SK-N-SH (cell line): ENCODE data around the gene POP7. TPM values are rescaled to one million over a fixed set of nuclear protein-coding genes. Genes with fewer than 3 reads are reported as not detected.

ENCODE experiments used
- CTCF ChIA-PET: fragments of 300-600, 350-600 bp; formaldehyde crosslinking; extraction: SDS; loops from one replicate; lab custom pipeline; 2021; lab: Yijun Ruan, JAX
- POLR2A ChIA-PET: fragments of 350-600 bp; sonication (Branson Sonifier 250); formaldehyde crosslinking; extraction: SDS; loops from one replicate; lab custom pipeline; 2020; ENCODE audit warnings: antibody characterized with exemption, inconsistent platforms; lab: Yijun Ruan, JAX
- DNase-seq: peaks from one replicate; pipeline ENCODE4 v3.0.0; 2012
- H2AFZ ChIP-seq: fragments of 200-600 bp; sonication (generic); 2 replicates; pipeline ENCODE4 v1.8.1; 2016; ENCODE audit warnings: antibody characterized with exemption, mild to moderate bottlenecking, low read depth
- H3F3A ChIP-seq: fragments of 200-600 bp; sonication (generic); replicated peaks from 2 replicates; pipeline ENCODE3; 2016; ENCODE audit warnings: antibody characterized with exemption, mild to moderate bottlenecking; ENCODE audit not compliant: insufficient read depth
- H3K27ac ChIP-seq, 2 experiments: fragments of 200-500 bp in 1 of 2; fragments of 200-600 bp in 1 of 2; sonication (Bioruptor generic) in 1 of 2; sonication (generic), shearing (Covaris generic) in 1 of 2; 2 replicates each; pipeline versions ENCODE4 v1.5.1 to v1.6.1; 2014 to 2016; ENCODE audit warnings: low read depth in 2 of 2, inconsistent platforms in 1 of 2, low read length in 1 of 2, mild to moderate bottlenecking in 1 of 2, mixed read lengths in 1 of 2
- H3K27me3 ChIP-seq: fragments of 200-600 bp; sonication (generic), shearing (Covaris generic); 2 replicates; pipeline ENCODE4 v1.6.1; 2016; ENCODE audit warnings: mixed run types; ENCODE audit not compliant: insufficient read depth
- H3K36me3 ChIP-seq, 2 experiments: fragments of 200-500 bp in 1 of 2; fragments of 200-600 bp in 1 of 2; sonication (Bioruptor generic) in 1 of 2; sonication (generic) in 1 of 2; replicated peaks in 1 of 2; 2 replicates each; pipeline versions ENCODE3 to v1.5.1; 2014 to 2016; ENCODE audit warnings: low read length in 1 of 2, mild to moderate bottlenecking in 1 of 2; ENCODE audit not compliant: insufficient read depth in 2 of 2, control insufficient read depth in 1 of 2
- H3K4me1 ChIP-seq, 2 experiments: fragments of 200-500 bp in 1 of 2; fragments of 200-600 bp in 1 of 2; sonication (Bioruptor generic) in 1 of 2; sonication (generic), shearing (Covaris generic) in 1 of 2; 2 replicates each; pipeline versions ENCODE4 v1.5.1 to v1.6.1; 2014 to 2016; ENCODE audit warnings: low read depth in 1 of 2, low read length in 1 of 2, mixed run types in 1 of 2; ENCODE audit not compliant: insufficient read depth in 2 of 2, control insufficient read depth in 1 of 2
- H3K4me2 ChIP-seq: fragments of 200-600 bp; sonication (generic), shearing (Covaris generic); 2 replicates; pipeline ENCODE4 v1.6.1; 2017; ENCODE audit warnings: mixed run types
- H3K4me3 ChIP-seq, 2 experiments: fragments of 200-500 bp in 1 of 2; fragments of 200-600 bp in 1 of 2; sonication (Bioruptor generic) in 1 of 2; sonication (generic), shearing (Covaris generic) in 1 of 2; 2 replicates each; pipeline versions ENCODE4 v1.5.1 to v1.8.1; 2014 to 2016; ENCODE audit warnings: low read depth in 2 of 2, inconsistent platforms in 1 of 2, low read length in 1 of 2, mild to moderate bottlenecking in 1 of 2, mixed read lengths in 1 of 2, moderate library complexity in 1 of 2
- H3K79me2 ChIP-seq: fragments of 200-600 bp; sonication (generic); 2 replicates; pipeline ENCODE4 v1.8.1; 2017; ENCODE audit warnings: mild to moderate bottlenecking; ENCODE audit not compliant: insufficient read depth
- H3K9ac ChIP-seq: fragments of 200-600 bp; sonication (generic); 2 replicates; pipeline ENCODE4 v1.6.1; 2017; ENCODE audit warnings: mixed run types
- H3K9me2 ChIP-seq: fragments of 200-600 bp; sonication (generic); 2 replicates; pipeline ENCODE4 v1.6.1; 2017; ENCODE audit warnings: mixed run types
- H3K9me3 ChIP-seq: fragments of 200-600 bp; sonication (generic); 2 replicates; pipeline ENCODE4 v1.6.1; 2017; ENCODE audit warnings: mixed run types, mild to moderate bottlenecking, moderate library complexity
- H4K20me1 ChIP-seq: fragments of 200-600 bp; sonication (generic); 2 replicates; pipeline ENCODE4 v1.6.1; 2017; ENCODE audit warnings: mild to moderate bottlenecking, mixed run types; ENCODE audit not compliant: insufficient read depth
- CHD2 ChIP-seq: fragments of 150-350 bp; IDR thresholded peaks from 2 replicates; pipeline ENCODE4 v1.6.1; 2018; ENCODE audit warnings: low read length; ENCODE audit not compliant: partially characterized antibody
- FOSL2 ChIP-seq: IDR thresholded peaks from 2 replicates; pipeline ENCODE4 v1.4.0; 2012; ENCODE audit warnings: low read depth, mild to moderate bottlenecking, moderate library complexity, borderline replicate concordance
- FOXJ3 ChIP-seq: sonication (generic); formaldehyde crosslinking; IDR thresholded peaks from 2 replicates; pipeline ENCODE4 v1.5.1; 2020; ENCODE audit warnings: mild to moderate bottlenecking, missing genetic modification reagents
- FOXM1 ChIP-seq: IDR thresholded peaks from 2 replicates; pipeline ENCODE4 v1.4.0; 2012; ENCODE audit warnings: low read depth, mild to moderate bottlenecking
- GABPA ChIP-seq: IDR thresholded peaks from 2 replicates; pipeline ENCODE4 v1.4.0; 2012; ENCODE audit warnings: low read depth, mild to moderate bottlenecking
- JUND ChIP-seq: IDR thresholded peaks from 2 replicates; pipeline ENCODE4 v1.4.0; 2012
- NFIC ChIP-seq: IDR thresholded peaks from 2 replicates; pipeline ENCODE4 v1.4.0; 2012; ENCODE audit warnings: borderline replicate concordance
- NRF1 ChIP-seq: IDR thresholded peaks from 2 replicates; pipeline ENCODE4 v1.6.1; 2012; ENCODE audit warnings: low read depth, mild to moderate bottlenecking, low read length
- POLR2AphosphoS5 ChIP-seq: IDR thresholded peaks from 2 replicates; pipeline ENCODE4 v1.6.1; 2012; ENCODE audit warnings: low read depth, low read length
- RCOR1 ChIP-seq: fragments of 150-350 bp; IDR thresholded peaks from 2 replicates; pipeline ENCODE4 v1.6.1; 2017; ENCODE audit warnings: antibody characterized with exemption, low read length
- REST ChIP-seq: IDR thresholded peaks from 2 replicates; pipeline ENCODE4 v1.6.1; 2012; ENCODE audit warnings: mild to moderate bottlenecking, low read depth, low read length, moderate library complexity
- SIN3A ChIP-seq: IDR thresholded peaks from 2 replicates; pipeline ENCODE4 v1.6.1; 2012; ENCODE audit warnings: low read depth, mild to moderate bottlenecking, low read length, moderate library complexity, borderline replicate concordance
- SMC3 ChIP-seq: IDR thresholded peaks from 2 replicates; pipeline ENCODE4 v1.6.1; 2012; ENCODE audit warnings: low read depth, low read length, improper control_type of control experiment
- TAF1 ChIP-seq: IDR thresholded peaks from 2 replicates; pipeline ENCODE4 v1.6.1; 2012; ENCODE audit warnings: low read depth, mild to moderate bottlenecking, low read length, moderate library complexity, borderline replicate concordance
- USF1 ChIP-seq: IDR thresholded peaks from 2 replicates; pipeline ENCODE4 v1.4.0; 2012; ENCODE audit warnings: low read depth, borderline replicate concordance
- YY1 ChIP-seq: IDR thresholded peaks from 2 replicates; pipeline ENCODE4 v1.4.0; 2012; ENCODE audit warnings: low read depth, mild to moderate bottlenecking
- WGBS: methylation state at CpG from one replicate; pipeline ENCODE4 v1.1.6; 2017; ENCODE audit warnings: low lambda C conversion rate; 5-methylcytosine and 5-hydroxymethylcytosine counted together
- polyA plus RNA-seq, 3 experiments: library from polyadenylated mRNA; depleted of rRNA; stranded (reverse); fragments of >200 nt; gene quantifications; 2 replicates each; pipeline ENCODE4 v1.2.3, GENCODE V29; 2012
- TF ChIP-seq, protein P1 (sequence below): fragments of 150-350 bp; IDR thresholded peaks from 2 replicates; pipeline ENCODE4 v1.6.1; 2017; ENCODE audit warnings: antibody characterized with exemption, low read length, low read depth, borderline replicate concordance
- TF ChIP-seq, protein P2 (sequence below): IDR thresholded peaks from 2 replicates; pipeline ENCODE4; 2012

POP7 gene
- polyA plus RNA-seq, 1 of the 3 experiments (the other 2 are of a cell fraction) = 81.8 TPM

DNA sequence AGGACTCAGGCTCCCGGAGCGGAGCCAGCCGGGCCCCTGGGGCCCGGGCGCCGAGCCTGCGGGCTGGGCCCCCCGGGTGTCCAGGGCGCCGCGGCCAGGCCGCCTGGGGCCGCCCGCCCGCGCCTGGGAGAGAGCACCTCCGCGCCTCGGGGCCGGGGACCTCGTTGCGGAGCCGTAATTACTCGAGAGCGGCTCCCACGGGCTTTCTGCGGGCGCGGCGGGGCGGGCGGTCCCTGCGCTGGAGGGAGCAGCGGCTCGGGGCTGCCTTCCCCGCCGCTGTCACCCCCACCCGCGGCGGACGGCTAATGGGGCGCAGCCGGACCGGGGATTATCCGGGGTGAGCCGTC is 30.8 kb upstream of the POP7 start:
- no peaks in the 10 kb centered on the region for H3K9me3 ChIP-seq
- peak overlapping the region; percentile 87 for H3K9ac ChIP-seq
- H3K27me3 ChIP-seq = no peaks in the 10 kb centered on the region
- peaks cover 49% of the 10 kb centered on the region for H3K79me2 ChIP-seq
- POLR2A ChIA-PET = interaction anchor here (0.8 to 6.3 kb wide), 5 partner anchors 8 to 73 kb away, joined by 3 to 23 read pairs (median 5); partner anchors contain the start of genes ACTL6B, MOSPD3 and PCOLCE
- peaks cover 23 to 34% of the 10 kb centered on the region in 2 experiments for H3K36me3 ChIP-seq
- H4K20me1 ChIP-seq = peaks cover 44% of the 10 kb centered on the region
- peak overlapping the region; percentile 83 to 98 for H3K4me3 ChIP-seq
- no peaks in the 10 kb centered on the region for H3K9me2 ChIP-seq
- no CpG with 5 or more reads among the region's 46 CpGs for WGBS
- H3K27ac ChIP-seq = peak overlapping the region; percentile 66 to 90; a peak in 3 of 4 replicates
- H3K4me2 ChIP-seq = peak overlapping the region; percentile 95
- CTCF ChIA-PET = interaction anchor here (1.1 to 10.5 kb wide), 7 partner anchors 18 to 194 kb away, joined by 3 to 227 read pairs (median 5); partner anchors contain the start of genes GIGYF1 and POP7
- TF ChIP-seq TAF1 (0 out of 2 replicates have a peak, but pooled peaks have one; percentile 17), SIN3A (no peak), JUND (no peak), FOSL2 (no peak), FOXM1 (no peak), REST (no peak), SMC3 (no peak), GABPA (no peak)
- TF ChIP-seq, protein P1, sequence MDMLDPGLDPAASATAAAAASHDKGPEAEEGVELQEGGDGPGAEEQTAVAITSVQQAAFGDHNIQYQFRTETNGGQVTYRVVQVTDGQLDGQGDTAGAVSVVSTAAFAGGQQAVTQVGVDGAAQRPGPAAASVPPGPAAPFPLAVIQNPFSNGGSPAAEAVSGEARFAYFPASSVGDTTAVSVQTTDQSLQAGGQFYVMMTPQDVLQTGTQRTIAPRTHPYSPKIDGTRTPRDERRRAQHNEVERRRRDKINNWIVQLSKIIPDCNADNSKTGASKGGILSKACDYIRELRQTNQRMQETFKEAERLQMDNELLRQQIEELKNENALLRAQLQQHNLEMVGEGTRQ = no peak
- peaks cover 41% of the 10 kb centered on the region for H3F3A ChIP-seq
- DNase-seq = peak; percentile 63
- peaks cover 0 to 35% of the 10 kb centered on the region in 2 experiments; a peak in 1 of 4 replicates for H3K4me1 ChIP-seq
- no peak overlapping the region for H2AFZ ChIP-seq

- 19% methylated on average over 33 of the region's 59 CpGs for WGBS
- Histone ChIP-seq H3F3A (peaks cover 48% of the 10 kb centered on the region), H3K4me2 (peak overlapping the region; percentile 95), H3K4me1 (peaks cover 0 to 35% of the 10 kb centered on the region in 2 experiments; a peak in 1 of 4 replicates), H3K79me2 (peaks cover 49% of the 10 kb centered on the region), H3K27me3 (no peaks in the 10 kb centered on the region), H3K4me3 (peak overlapping the region; percentile 83 to 98), H4K20me1 (peaks cover 49% of the 10 kb centered on the region), H2AFZ (no peak overlapping the region), H3K9ac (peak overlapping the region; percentile 87; the same call in 1 of the 2 replicates), H3K9me3 (no peaks in the 10 kb centered on the region), H3K36me3 (peaks cover 23 to 41% of the 10 kb centered on the region in 2 experiments), H3K27ac (peak overlapping the region; percentile 66 to 90; a peak in 3 of 4 replicates), H3K9me2 (no peaks in the 10 kb centered on the region)
- ChIA-PET POLR2A (interaction anchor here (0.6 to 6.3 kb wide), 6 partner anchors 15 to 73 kb away, joined by 3 to 23 read pairs (median 8); partner anchors contain the start of genes GIGYF1, MOSPD3 and PCOLCE), CTCF (interaction anchor here (0.6 to 10.5 kb wide), 10 partner anchors 17 to 195 kb away, joined by 3 to 227 read pairs (median 4); partner anchors contain the start of genes GIGYF1, POP7 and SLC12A9)
- DNase-seq = peak; percentile 96
- TF ChIP-seq RCOR1 (no peak; the same call in 1 of the 2 replicates), FOXJ3 (CRISPR knock-in tag) (no peak), CHD2 (peak; percentile 21), NRF1 (no peak), POLR2AphosphoS5 (no peak; the same call in 1 of the 2 replicates), NFIC (peak; percentile 13; the same call in 1 of the 2 replicates), USF1 (no peak), JUND (no peak), SIN3A (peak; percentile 89), YY1 (no peak)
- TF ChIP-seq, protein P1 = no peak
- TF ChIP-seq, protein P2, sequence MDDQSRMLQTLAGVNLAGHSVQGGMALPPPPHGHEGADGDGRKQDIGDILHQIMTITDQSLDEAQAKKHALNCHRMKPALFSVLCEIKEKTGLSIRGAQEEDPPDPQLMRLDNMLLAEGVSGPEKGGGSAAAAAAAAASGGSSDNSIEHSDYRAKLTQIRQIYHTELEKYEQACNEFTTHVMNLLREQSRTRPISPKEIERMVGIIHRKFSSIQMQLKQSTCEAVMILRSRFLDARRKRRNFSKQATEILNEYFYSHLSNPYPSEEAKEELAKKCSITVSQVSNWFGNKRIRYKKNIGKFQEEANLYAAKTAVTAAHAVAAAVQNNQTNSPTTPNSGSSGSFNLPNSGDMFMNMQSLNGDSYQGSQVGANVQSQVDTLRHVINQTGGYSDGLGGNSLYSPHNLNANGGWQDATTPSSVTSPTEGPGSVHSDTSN = no peak; the same call in 1 of the 2 replicates
These were observed 30.2 kb upstream of the POP7 start for GRCh38 chr7:100675581-100676350.
